Activated T-helper 1 cell treated with anti-CD3 and anti-CD28 coated beads, Interleukin-12 subunit alpha, Interleukin-12 subunit beta, Interleukin-2, Interleukin-4 antibody, amounts not matched to agents 30 ng/mL and 10 ng/mL and 1 ng/mL, durations not matched to agents 14 hours and 24 hours and 36 hours (primary cell): ENCODE measurements around the gene MAPK14. TPM values are rescaled to one million over a fixed set of nuclear protein-coding genes. Genes with fewer than 3 reads are reported as not detected.

ENCODE experiments used
- DNase-seq: peaks from one replicate; pipeline ENCODE4 v3.0.0; 2021; ENCODE audit warnings: low spot score
- H3K27ac Mint-ChIP-seq: one replicate; pipeline ENCODE4 v1.8.0; 2021; ENCODE audit warnings: mild to moderate bottlenecking, mixed read lengths
- H3K27me3 Mint-ChIP-seq: one replicate; pipeline ENCODE4 v1.8.0; 2022; ENCODE audit warnings: mild to moderate bottlenecking, moderate library complexity, mixed read lengths; ENCODE audit not compliant: insufficient read depth
- H3K36me3 Mint-ChIP-seq: one replicate; pipeline ENCODE4 v1.8.0; 2021; ENCODE audit warnings: low read depth, mixed read lengths
- H3K4me1 Mint-ChIP-seq: one replicate; pipeline ENCODE4 v1.8.0; 2021; ENCODE audit warnings: low read depth, mixed read lengths
- H3K4me3 Mint-ChIP-seq: one replicate; pipeline ENCODE4 v1.8.0; 2021; ENCODE audit warnings: mild to moderate bottlenecking, moderate library complexity, mixed read lengths
- H3K9me3 Mint-ChIP-seq: one replicate; pipeline ENCODE4 v1.8.0; 2021; ENCODE audit warnings: mixed read lengths
- intact Hi-C: fragments of 100-400 bp; cut with micrococcal nuclease; formaldehyde crosslinking; loops from one replicate; pipeline ENCODE4 v1.15.1; 2024
- total RNA-seq: library from RNA; stranded (reverse); gene quantifications from 2 replicates; pipeline ENCODE4 v1.2.3, GENCODE V29; 2022

The MAPK14 gene
- total RNA-seq, 1 donor from 2014 or later: 41.3 TPM

- Mint-ChIP-seq H3K36me3 (peaks cover 22% of the 10 kb centered on the region), H3K9me3 (no peaks in the 10 kb centered on the region), H3K27ac (no peak overlapping the region), H3K27me3 (no peaks in the 10 kb centered on the region), H3K4me1 (peaks cover 28% of the 10 kb centered on the region), H3K4me3 (no peak overlapping the region)
- DNase-seq: no peak
- intact Hi-C loops: no loop called here
Observed at GRCh38 chr6:36064770-36065396, 37.3 kb downstream of the MAPK14 start.

- Mint-ChIP-seq H3K4me1 (peaks cover 33% of the 10 kb centered on the region), H3K9me3 (no peaks in the 10 kb centered on the region), H3K36me3 (peaks cover 14% of the 10 kb centered on the region), H3K4me3 (no peak overlapping the region), H3K27ac (no peak overlapping the region), H3K27me3 (no peaks in the 10 kb centered on the region)
- intact Hi-C loops: no loop called here
- no peak for DNase-seq
Observed at GRCh38 chr6:36065916-36066315, 38.3 kb downstream of the MAPK14 start.

GRCh38 chr6:36066817-36067216, 39.2 kb downstream of the MAPK14 start:
- Mint-ChIP-seq H3K9me3 (no peaks in the 10 kb centered on the region), H3K4me3 (no peak overlapping the region), H3K36me3 (peaks cover 12% of the 10 kb centered on the region), H3K27me3 (no peaks in the 10 kb centered on the region), H3K4me1 (peaks cover 33% of the 10 kb centered on the region), H3K27ac (no peak overlapping the region)
- no peak for DNase-seq
- intact Hi-C loops: no loop called here

- no peaks in the 10 kb centered on the region for H3K9me3 Mint-ChIP-seq
- H3K4me3 Mint-ChIP-seq: no peak overlapping the region
- peak overlapping the region; percentile 41 for H3K27ac Mint-ChIP-seq
- H3K4me1 Mint-ChIP-seq: peaks cover 33% of the 10 kb centered on the region
- peaks cover 12% of the 10 kb centered on the region for H3K36me3 Mint-ChIP-seq
- no peaks in the 10 kb centered on the region for H3K27me3 Mint-ChIP-seq
- intact Hi-C loops: no loop called here
- no peak for DNase-seq
Observed at GRCh38 chr6:36067374-36068011, 39.9 kb downstream of the MAPK14 start.

- DNase-seq: no peak
- intact Hi-C loops: no loop called here
- no peaks in the 10 kb centered on the region for H3K9me3 Mint-ChIP-seq
- H3K4me3 Mint-ChIP-seq: no peak overlapping the region
- H3K27ac Mint-ChIP-seq: peak overlapping the region; percentile 41
- H3K27me3 Mint-ChIP-seq: no peaks in the 10 kb centered on the region
- peaks cover 33% of the 10 kb centered on the region for H3K4me1 Mint-ChIP-seq
- peaks cover 14% of the 10 kb centered on the region for H3K36me3 Mint-ChIP-seq
Observed at GRCh38 chr6:36068012-36068392, 40.4 kb downstream of the MAPK14 start.

- intact Hi-C loops: no loop called here
- no peak for DNase-seq
- H3K4me3 Mint-ChIP-seq: no peak overlapping the region
- peaks cover 37% of the 10 kb centered on the region for H3K4me1 Mint-ChIP-seq
- H3K36me3 Mint-ChIP-seq: peaks cover 18% of the 10 kb centered on the region
- no peaks in the 10 kb centered on the region for H3K27me3 Mint-ChIP-seq
- no peaks in the 10 kb centered on the region for H3K9me3 Mint-ChIP-seq
- H3K27ac Mint-ChIP-seq: no peak overlapping the region
Observed at GRCh38 chr6:36068586-36068985, 41.0 kb downstream of the MAPK14 start.

GRCh38 chr6:36069573-36069972, 42.0 kb downstream of the MAPK14 start:
- no peak for DNase-seq
- intact Hi-C loops: no loop called here
- Mint-ChIP-seq H3K4me3 (no peak overlapping the region), H3K27me3 (no peaks in the 10 kb centered on the region), H3K9me3 (no peaks in the 10 kb centered on the region), H3K4me1 (peaks cover 39% of the 10 kb centered on the region), H3K36me3 (peaks cover 20% of the 10 kb centered on the region), H3K27ac (no peak overlapping the region)

- H3K27ac Mint-ChIP-seq: no peak overlapping the region
Observed at GRCh38 chr6:36070252-36070651, 42.6 kb downstream of the MAPK14 start.

GRCh38 chr6:36071281-36071680, 43.7 kb downstream of the MAPK14 start:
- Mint-ChIP-seq H3K4me1 (peaks cover 27% of the 10 kb centered on the region), H3K4me3 (no peak overlapping the region), H3K27me3 (no peaks in the 10 kb centered on the region), H3K27ac (no peak overlapping the region), H3K36me3 (peaks cover 20% of the 10 kb centered on the region), H3K9me3 (no peaks in the 10 kb centered on the region)
- no peak for DNase-seq
- intact Hi-C loops: no loop called here

More at GRCh38 chr6:36070252-36070651, 42.6 kb downstream of the MAPK14 start:
- no peak for DNase-seq
- no peak overlapping the region for H3K4me3 Mint-ChIP-seq
- no peaks in the 10 kb centered on the region for H3K9me3 Mint-ChIP-seq
- H3K27me3 Mint-ChIP-seq: no peaks in the 10 kb centered on the region
- intact Hi-C loops: no loop called here
- peaks cover 34% of the 10 kb centered on the region for H3K4me1 Mint-ChIP-seq
- H3K36me3 Mint-ChIP-seq: peaks cover 16% of the 10 kb centered on the region

- Mint-ChIP-seq H3K36me3 (peaks cover 20% of the 10 kb centered on the region), H3K9me3 (no peaks in the 10 kb centered on the region), H3K27me3 (no peaks in the 10 kb centered on the region), H3K4me3 (no peak overlapping the region), H3K4me1 (peaks cover 27% of the 10 kb centered on the region), H3K27ac (no peak overlapping the region)
- intact Hi-C loops: no loop called here
- DNase-seq: no peak
Observed at GRCh38 chr6:36071714-36072113, 44.1 kb downstream of the MAPK14 start.

GRCh38 chr6:36072681-36073080, 45.1 kb downstream of the MAPK14 start:
- intact Hi-C loops: no loop called here
- Mint-ChIP-seq H3K27me3 (no peaks in the 10 kb centered on the region), H3K36me3 (peaks cover 22% of the 10 kb centered on the region), H3K4me3 (no peak overlapping the region), H3K4me1 (peaks cover 21% of the 10 kb centered on the region), H3K9me3 (no peaks in the 10 kb centered on the region), H3K27ac (no peak overlapping the region)
- DNase-seq: no peak

- Mint-ChIP-seq H3K9me3 (no peaks in the 10 kb centered on the region), H3K27ac (no peak overlapping the region), H3K4me1 (peaks cover 15% of the 10 kb centered on the region), H3K27me3 (no peaks in the 10 kb centered on the region), H3K36me3 (peaks cover 18% of the 10 kb centered on the region), H3K4me3 (no peak overlapping the region)
- intact Hi-C loops: no loop called here
- DNase-seq: no peak
Observed at GRCh38 chr6:36073587-36073986, 46.0 kb downstream of the MAPK14 start.

- no peaks in the 10 kb centered on the region for H3K27me3 Mint-ChIP-seq
- intact Hi-C loops: no loop called here
- H3K4me3 Mint-ChIP-seq: no peak overlapping the region
- H3K27ac Mint-ChIP-seq: no peak overlapping the region
- H3K4me1 Mint-ChIP-seq: peaks cover 9% of the 10 kb centered on the region
- no peak for DNase-seq
- H3K9me3 Mint-ChIP-seq: no peaks in the 10 kb centered on the region
- H3K36me3 Mint-ChIP-seq: peaks cover 32% of the 10 kb centered on the region
Observed at GRCh38 chr6:36075656-36076055, 48.0 kb downstream of the MAPK14 start.
